CD14-positive monocyte (primary cell): ENCODE results near the gene PGP. TPM values are rescaled to one million over a fixed set of nuclear protein-coding genes. Genes with fewer than 3 reads are reported as not detected.

Experiments
- DNase-seq, 3 donors: peaks; one replicate each; pipeline ENCODE4 v3.0.0-alpha.2; 2011 to 2022
- H2AFZ ChIP-seq: 2 replicates; pipeline ENCODE4 v1.6.0; 2012; ENCODE audit warnings: mild to moderate bottlenecking, low read depth, low read length, inconsistent platforms; ENCODE audit not compliant: insufficient read depth, poor library complexity, severe bottlenecking
- H3K27ac ChIP-seq, 2 donors: 1 replicate in 1 of 2; 2 replicates in 1 of 2; pipeline ENCODE4 v1.5.1; 2012 to 2013; ENCODE audit warnings: low read length in 2 of 2, control low read depth in 1 of 2, inconsistent platforms in 1 of 2, low read depth in 1 of 2, mild to moderate bottlenecking in 1 of 2
- H3K27me3 ChIP-seq, 2 donors: one replicate each; pipeline versions ENCODE4 v1.6.0 to v1.6.1; 2011 to 2013; ENCODE audit warnings: low read length in 2 of 2; ENCODE audit not compliant: control insufficient read depth in 2 of 2, insufficient read depth in 2 of 2
- H3K36me3 ChIP-seq, 2 donors: replicated peaks in 1 of 2; 1 replicate in 1 of 2; 2 replicates in 1 of 2; pipeline versions ENCODE4 v1.5.1 to v1.6.1; 2012 to 2013; ENCODE audit warnings: low read length in 2 of 2, control low read depth in 1 of 2, inconsistent platforms in 1 of 2, mild to moderate bottlenecking in 1 of 2; ENCODE audit not compliant: insufficient read depth in 2 of 2, control insufficient read depth in 1 of 2
- H3K4me1 ChIP-seq, 2 donors: 1 replicate in 1 of 2; 2 replicates in 1 of 2; pipeline versions ENCODE4 v1.5.1 to v1.6.1; 2012 to 2013; ENCODE audit warnings: low read length in 2 of 2, control low read depth in 1 of 2, inconsistent platforms in 1 of 2, mild to moderate bottlenecking in 1 of 2, moderate library complexity in 1 of 2; ENCODE audit not compliant: insufficient read depth in 2 of 2, control insufficient read depth in 1 of 2
- H3K4me2 ChIP-seq: replicated peaks from 2 replicates; pipeline ENCODE3; 2012; ENCODE audit warnings: low read length, moderate library complexity, mild to moderate bottlenecking; ENCODE audit not compliant: poor library complexity, severe bottlenecking; ENCODE audit errors: extremely low read depth
- H3K4me3 ChIP-seq, 3 experiments: fragments of 200-600 bp in 1 of 3; sonication (generic) in 1 of 3; replicated peaks in 1 of 3; 1 replicate in 2 of 3; 2 replicates in 1 of 3; pipeline ENCODE4 v1.5.1; 2011 to 2013; ENCODE audit warnings: low read length in 3 of 3, mild to moderate bottlenecking in 3 of 3, control low read depth in 2 of 3, low read depth in 2 of 3, inconsistent platforms in 1 of 3, moderate library complexity in 1 of 3
- H3K79me2 ChIP-seq: 2 replicates; pipeline ENCODE4 v1.6.0; 2012; ENCODE audit warnings: mild to moderate bottlenecking, control low read depth, inconsistent platforms, low read length, moderate library complexity; ENCODE audit not compliant: insufficient read depth
- H3K9ac ChIP-seq: 2 replicates; pipeline ENCODE4 v1.6.0; 2017; ENCODE audit warnings: low read length, mild to moderate bottlenecking; ENCODE audit not compliant: insufficient read depth, poor library complexity, severe bottlenecking
- H3K9me3 ChIP-seq, 2 donors: replicated peaks in 1 of 2; 1 replicate in 1 of 2; 2 replicates in 1 of 2; pipeline versions ENCODE4 v1.5.1 to v1.6.1; 2012 to 2013; ENCODE audit warnings: low read length in 2 of 2, control low read depth in 1 of 2; ENCODE audit not compliant: control insufficient read depth in 1 of 2, insufficient read depth in 1 of 2
- H4K20me1 ChIP-seq: 2 replicates; pipeline ENCODE4 v1.6.0; 2012; ENCODE audit warnings: mild to moderate bottlenecking, low read length, control low read depth, moderate library complexity; ENCODE audit not compliant: insufficient read depth
- H3K27ac Mint-ChIP-seq, 7 donors: one replicate each; pipeline ENCODE4 v1.8.0; 2020; ENCODE audit warnings: mild to moderate bottlenecking in 7 of 7, mixed read lengths in 7 of 7, moderate library complexity in 6 of 7, inconsistent platforms in 2 of 7
- H3K27me3 Mint-ChIP-seq, 3 donors: one replicate each; pipeline ENCODE4 v1.8.0; 2021 to 2022; ENCODE audit warnings: low read depth in 3 of 3, mild to moderate bottlenecking in 3 of 3, mixed read lengths in 3 of 3, moderate library complexity in 3 of 3, inconsistent platforms in 1 of 3
- H3K36me3 Mint-ChIP-seq, 2 donors: one replicate each; pipeline ENCODE4 v1.8.0; 2020; ENCODE audit warnings: mixed read lengths in 2 of 2, inconsistent platforms in 1 of 2, mild to moderate bottlenecking in 1 of 2
- H3K4me1 Mint-ChIP-seq: one replicate; pipeline ENCODE4 v1.8.0; 2020; ENCODE audit warnings: mild to moderate bottlenecking, mixed read lengths
- H3K4me3 Mint-ChIP-seq, 2 donors: one replicate each; pipeline ENCODE4 v1.8.0; 2020; ENCODE audit warnings: mild to moderate bottlenecking in 2 of 2, mixed read lengths in 2 of 2, moderate library complexity in 1 of 2
- H3K9me3 Mint-ChIP-seq, 7 donors: one replicate each; pipeline ENCODE4 v1.8.0; 2020 to 2022; ENCODE audit warnings: mixed read lengths in 7 of 7, mild to moderate bottlenecking in 6 of 7, moderate library complexity in 6 of 7, inconsistent platforms in 2 of 7
- CTCF ChIP-seq: fragments of 200-600 bp; IDR thresholded peaks from one replicate; pipeline ENCODE4 v1.8.0; 2022; ENCODE audit warnings: antibody characterized with exemption, mild to moderate bottlenecking
- WGBS: methylation state at CpG from one replicate; pipeline ENCODE4 v1.1.5; 2013; ENCODE audit warnings: missing lambda C conversion rate; ENCODE audit not compliant: insufficient coverage; 5-methylcytosine and 5-hydroxymethylcytosine counted together
- intact Hi-C, 2 donors: fragments of 100-400 bp; cut with micrococcal nuclease; formaldehyde crosslinking; loops; one replicate each; pipeline versions ENCODE4 v1.15.0 to v1.15.1; 2023
- polyA plus RNA-seq, 3 donors: library from polyadenylated mRNA; depleted of rRNA in 1 of 3; unstranded in 2 of 3; stranded (reverse) in 1 of 3; fragments of 300-500 nt in 2 of 3; fragments of >200 nt in 1 of 3; fragmentation: Illumina TruSeq in 2 of 3; gene quantifications; 1 replicate in 2 of 3; 2 replicates in 1 of 3; pipeline ENCODE4 v1.2.3, GENCODE V29; 2012 to 2021

PGP gene
- polyA plus RNA-seq, 3 donors: 7.2 to 20.2 (median 19.2) TPM

GRCh38 chr16:2167068-2167638 lies 47.5 kb downstream of the PGP start:
- Mint-ChIP-seq H3K27ac (peak overlapping the region in 2 of 7 donors; percentile 37 to 58), H3K9me3 (peaks cover 0 to 11% (median 4%) of the 10 kb centered on the region in 7 donors), H3K36me3 (peaks cover 19 to 65% of the 10 kb centered on the region in 2 donors), H3K4me3 (no peak overlapping the region), H3K4me1 (no peaks in the 10 kb centered on the region), H3K27me3 (peaks cover 0 to 3% (median 0%) of the 10 kb centered on the region in 3 donors)
- H3K4me1 ChIP-seq: no peaks in the 10 kb centered on the region
- no peak overlapping the region for H3K4me3 ChIP-seq
- H3K9ac ChIP-seq: no peak overlapping the region
- no peaks in the 10 kb centered on the region for H3K27me3 ChIP-seq
- intact Hi-C loops: no loop called here
- H2AFZ ChIP-seq: no peak overlapping the region
- H3K4me2 ChIP-seq: no peak overlapping the region
- peaks cover 33% of the 10 kb centered on the region for H4K20me1 ChIP-seq
- H3K27ac ChIP-seq: no peak overlapping the region
- peaks cover 0 to 7% of the 10 kb centered on the region in 2 donors for H3K9me3 ChIP-seq
- WGBS: 96% methylated on average over 18 of the region's 18 CpGs
- H3K79me2 ChIP-seq: peaks cover 27% of the 10 kb centered on the region
- H3K36me3 ChIP-seq: peaks cover 61 to 73% of the 10 kb centered on the region in 2 donors
- no peak for TF ChIP-seq CTCF
- no peak for DNase-seq

GRCh38 chr16:2166263-2167067 lies 48.2 kb downstream of the PGP start:
- no peak overlapping the region for H2AFZ ChIP-seq
- intact Hi-C loops: no loop called here
- TF ChIP-seq CTCF: no peak
- H3K9me3 ChIP-seq: peaks cover 0 to 7% of the 10 kb centered on the region in 2 donors
- H3K4me3 ChIP-seq: no peak overlapping the region
- H3K4me2 ChIP-seq: no peak overlapping the region
- H3K27me3 ChIP-seq: no peaks in the 10 kb centered on the region
- peaks cover 40% of the 10 kb centered on the region for H4K20me1 ChIP-seq
- H3K4me1 ChIP-seq: no peaks in the 10 kb centered on the region
- peaks cover 57 to 66% of the 10 kb centered on the region in 2 donors for H3K36me3 ChIP-seq
- 98% methylated on average over 9 of the region's 17 CpGs for WGBS
- no peak overlapping the region for H3K9ac ChIP-seq
- H3K9me3 Mint-ChIP-seq: peaks cover 0 to 14% (median 4%) of the 10 kb centered on the region in 7 donors
- DNase-seq: no peak
- no peak overlapping the region for H3K4me3 Mint-ChIP-seq
- H3K79me2 ChIP-seq: peaks cover 34% of the 10 kb centered on the region
- H3K27ac ChIP-seq: no peak overlapping the region
- peak overlapping the region in 4 of 7 donors; percentile 19 to 65 (median 58) for H3K27ac Mint-ChIP-seq
- peaks cover 0 to 3% (median 0%) of the 10 kb centered on the region in 3 donors for H3K27me3 Mint-ChIP-seq
- H3K36me3 Mint-ChIP-seq: peaks cover 15 to 59% of the 10 kb centered on the region in 2 donors
- H3K4me1 Mint-ChIP-seq: no peaks in the 10 kb centered on the region
